Suprapubic skin (tissue), 4 donors: ENCODE data around the gene KRTAP6-3. TPM values are rescaled to one million over a fixed set of nuclear protein-coding genes. Genes with fewer than 3 reads are reported as not detected.

Source experiments
- DNase-seq, 2 donors: peaks; one replicate each; pipeline ENCODE4 v3.0.0-alpha.2; 2019; ENCODE audit warnings: low spot score in 2 of 2
- H3K27ac ChIP-seq: fragments of 200-600 bp; sonication (generic); one replicate; pipeline ENCODE4 v1.5.1; 2019
- H3K27me3 ChIP-seq: fragments of 200-600 bp; sonication (generic); one replicate; pipeline ENCODE4 v1.5.1; 2019
- H3K36me3 ChIP-seq: fragments of 200-600 bp; sonication (generic); one replicate; pipeline ENCODE4 v1.5.1; 2019
- H3K4me1 ChIP-seq: fragments of 200-600 bp; sonication (generic); one replicate; pipeline ENCODE4 v1.5.1; 2019
- H3K4me3 ChIP-seq: fragments of 200-600 bp; sonication (generic); one replicate; pipeline ENCODE4 v1.5.1; 2019; ENCODE audit warnings: mild to moderate bottlenecking
- H3K9me3 ChIP-seq: fragments of 200-600 bp; sonication (generic); one replicate; pipeline ENCODE4 v1.5.1; 2019
- CTCF ChIP-seq, 2 donors: fragments of 200-600 bp in 1 of 2; fragments of 450-650 bp in 1 of 2; sonication (generic) in 1 of 2; IDR thresholded peaks; one replicate each; pipeline ENCODE4 v1.5.1; 2016 to 2019; ENCODE audit warnings: antibody characterized with exemption in 2 of 2, mild to moderate bottlenecking in 1 of 2, moderate library complexity in 1 of 2
- EP300 ChIP-seq: sonication (generic); formaldehyde crosslinking; IDR thresholded peaks from one replicate; pipeline ENCODE4 v1.6.1; 2017; ENCODE audit warnings: antibody characterized with exemption
- POLR2A ChIP-seq, 2 donors: fragments of 450-650 bp; IDR thresholded peaks; one replicate each; pipeline ENCODE4 v1.6.1; 2017; ENCODE audit warnings: antibody characterized with exemption in 2 of 2, mild to moderate bottlenecking in 2 of 2, moderate library complexity in 2 of 2
- POLR2AphosphoS5 ChIP-seq, 3 donors: sonication (generic); formaldehyde crosslinking; IDR thresholded peaks; one replicate each; pipeline ENCODE4 v1.6.1; 2017; ENCODE audit warnings: antibody characterized with exemption in 3 of 3
- WGBS: methylation state at CpG from one replicate; pipeline ENCODE4 v1.1.5; 2018; 5-methylcytosine and 5-hydroxymethylcytosine counted together
- total RNA-seq, 4 donors: library from RNA; depleted of rRNA; stranded (reverse); fragments of >200 nt; gene quantifications; one replicate each; pipeline ENCODE4 v1.1.0, GENCODE V29; 2016

Gene KRTAP6-3
- total RNA-seq, 4 donors from 2014 or later: not detected

- Histone ChIP-seq H3K4me1 (no peaks in the 10 kb centered on the region), H3K36me3 (no peaks in the 10 kb centered on the region), H3K27me3 (no peaks in the 10 kb centered on the region), H3K9me3 (no peaks in the 10 kb centered on the region), H3K4me3 (no peak overlapping the region), H3K27ac (no peak overlapping the region)
- 81% methylated on average over 6 of the region's 6 CpGs for WGBS
- no peak for DNase-seq
- TF ChIP-seq EP300: no peak
- TF ChIP-seq POLR2AphosphoS5 (IDR thresholded peaks at IDR 0.05): no peak
Measured at GRCh38 chr21:30563072-30563471, 29.2 kb upstream of the KRTAP6-3 start.

- Histone ChIP-seq H3K36me3 (no peaks in the 10 kb centered on the region), H3K9me3 (no peaks in the 10 kb centered on the region), H3K4me3 (no peak overlapping the region), H3K4me1 (no peaks in the 10 kb centered on the region), H3K27me3 (no peaks in the 10 kb centered on the region), H3K27ac (no peak overlapping the region)
- TF ChIP-seq POLR2A (IDR thresholded peaks at IDR 0.05) (no peak), CTCF (IDR thresholded peaks at IDR 0.05) (no peak), EP300 (no peak), POLR2AphosphoS5 (IDR thresholded peaks at IDR 0.05) (no peak)
- DNase-seq: no peak
- 91% methylated on average over 2 of the region's 2 CpGs for WGBS
Measured at GRCh38 chr21:30563630-30564029, 28.6 kb upstream of the KRTAP6-3 start.

GRCh38 chr21:30567617-30568016 lies 24.6 kb upstream of the KRTAP6-3 start:
- no peak for DNase-seq

GRCh38 chr21:30577766-30578165 lies 14.5 kb upstream of the KRTAP6-3 start:
- TF ChIP-seq CTCF (IDR thresholded peaks at IDR 0.05): no peak
- no peak for TF ChIP-seq POLR2AphosphoS5 (IDR thresholded peaks at IDR 0.05)
- TF ChIP-seq EP300: no peak
- no peak for TF ChIP-seq POLR2A (IDR thresholded peaks at IDR 0.05)
- no peaks in the 10 kb centered on the region for H3K9me3 ChIP-seq
- no peaks in the 10 kb centered on the region for H3K36me3 ChIP-seq
- DNase-seq: no peak
- H3K4me1 ChIP-seq: no peaks in the 10 kb centered on the region
- H3K27ac ChIP-seq: no peak overlapping the region
- H3K4me3 ChIP-seq: no peak overlapping the region
- H3K27me3 ChIP-seq: no peaks in the 10 kb centered on the region

More at GRCh38 chr21:30567617-30568016, 24.6 kb upstream of the KRTAP6-3 start:
- Histone ChIP-seq H3K4me1 (no peaks in the 10 kb centered on the region), H3K4me3 (no peak overlapping the region), H3K36me3 (no peaks in the 10 kb centered on the region), H3K27ac (no peak overlapping the region), H3K9me3 (no peaks in the 10 kb centered on the region), H3K27me3 (no peaks in the 10 kb centered on the region)
- no peak for TF ChIP-seq EP300
- TF ChIP-seq POLR2A (IDR thresholded peaks at IDR 0.05): no peak
- TF ChIP-seq POLR2AphosphoS5 (IDR thresholded peaks at IDR 0.05): no peak
- TF ChIP-seq CTCF (IDR thresholded peaks at IDR 0.05): no peak

- WGBS: 14% methylated on average over 1 of the region's 1 CpG
- Histone ChIP-seq H3K4me3 (no peak overlapping the region), H3K4me1 (no peaks in the 10 kb centered on the region), H3K36me3 (no peaks in the 10 kb centered on the region), H3K27me3 (no peaks in the 10 kb centered on the region), H3K9me3 (no peaks in the 10 kb centered on the region), H3K27ac (no peak overlapping the region)
- TF ChIP-seq EP300 (no peak), POLR2A (IDR thresholded peaks at IDR 0.05) (no peak), POLR2AphosphoS5 (IDR thresholded peaks at IDR 0.05) (no peak), CTCF (IDR thresholded peaks at IDR 0.05) (no peak)
- no peak for DNase-seq
Measured at GRCh38 chr21:30579346-30579745, 12.9 kb upstream of the KRTAP6-3 start.

GRCh38 chr21:30580132-30580531 lies 12.1 kb upstream of the KRTAP6-3 start:
- H3K36me3 ChIP-seq: no peaks in the 10 kb centered on the region
- no peak overlapping the region for H3K27ac ChIP-seq
- TF ChIP-seq CTCF (IDR thresholded peaks at IDR 0.05) (no peak), POLR2AphosphoS5 (IDR thresholded peaks at IDR 0.05) (no peak)
- no peaks in the 10 kb centered on the region for H3K9me3 ChIP-seq
- DNase-seq: no peak
- H3K27me3 ChIP-seq: no peaks in the 10 kb centered on the region
- WGBS: 77% methylated on average over 3 of the region's 3 CpGs
- no peak overlapping the region for H3K4me3 ChIP-seq
- H3K4me1 ChIP-seq: no peaks in the 10 kb centered on the region
